Keratinocyte (primary cell): ENCODE data around the gene TPM1. TPM values are rescaled to one million over a fixed set of nuclear protein-coding genes. Genes with fewer than 3 reads are reported as not detected.

ENCODE experiments used
- DNase-seq: peaks from one replicate; pipeline ENCODE4 v3.0.0-alpha.2; 2011; ENCODE audit warnings: low read depth, missing footprints, low spot score
- FAIRE-seq: peaks from 2 replicates; lab custom pipeline; 2011; peaks lifted over from hg19 to GRCh38; lab: Jason Lieb, UNC
- H2AFZ ChIP-seq: 2 replicates; pipeline ENCODE4 v1.6.0; 2012; ENCODE audit warnings: low read length, control low read depth, inconsistent platforms; ENCODE audit not compliant: control insufficient read depth
- H3K27ac ChIP-seq: 2 replicates; pipeline ENCODE4 v1.5.1; 2011; ENCODE audit warnings: low read length; ENCODE audit not compliant: control insufficient read depth, insufficient read depth
- H3K27me3 ChIP-seq: 3 replicates; pipeline ENCODE4 v1.6.0; 2011; ENCODE audit warnings: low read length; ENCODE audit not compliant: control insufficient read depth, insufficient read depth; ENCODE audit errors: extremely low read depth
- H3K36me3 ChIP-seq, 2 experiments: 2 replicates in 1 of 2; 3 replicates in 1 of 2; pipeline ENCODE4 v1.5.1; 2011; ENCODE audit warnings: low read length in 2 of 2, mild to moderate bottlenecking in 1 of 2; ENCODE audit not compliant: control insufficient read depth in 2 of 2, insufficient read depth in 2 of 2; ENCODE audit errors: extremely low read depth in 1 of 2
- H3K4me1 ChIP-seq: 3 replicates; pipeline ENCODE4 v1.5.1; 2011; ENCODE audit warnings: low read length; ENCODE audit not compliant: control insufficient read depth, insufficient read depth; ENCODE audit errors: extremely low read depth
- H3K4me2 ChIP-seq: 3 replicates; pipeline ENCODE4 v1.6.0; 2011; ENCODE audit warnings: low read depth, low read length; ENCODE audit not compliant: control insufficient read depth, insufficient read depth; ENCODE audit errors: extremely low read depth
- H3K4me3 ChIP-seq, 3 experiments: fragments of 200-600 bp in 1 of 3; sonication (generic) in 1 of 3; 2 replicates in 2 of 3; 3 replicates in 1 of 3; pipeline ENCODE4 v1.5.1; 2011 to 2016; ENCODE audit warnings: low read length in 3 of 3, mild to moderate bottlenecking in 3 of 3, control low read depth in 2 of 3, inconsistent platforms in 1 of 3, low read depth in 1 of 3, mixed read lengths in 1 of 3, mixed run types in 1 of 3, moderate library complexity in 1 of 3; ENCODE audit not compliant: control insufficient read depth in 2 of 3, insufficient read depth in 2 of 3; ENCODE audit errors: extremely low read depth in 1 of 3
- H3K79me2 ChIP-seq: 2 replicates; pipeline ENCODE4 v1.6.0; 2012; ENCODE audit warnings: low read length; ENCODE audit not compliant: control insufficient read depth, insufficient read depth
- H3K9ac ChIP-seq: 3 replicates; pipeline ENCODE4 v1.6.0; 2011; ENCODE audit warnings: low read length; ENCODE audit not compliant: control insufficient read depth, insufficient read depth; ENCODE audit errors: extremely low read depth
- H3K9me1 ChIP-seq: 3 replicates; pipeline ENCODE4 v1.6.0; 2011; ENCODE audit warnings: low read length; ENCODE audit not compliant: control insufficient read depth, insufficient read depth; ENCODE audit errors: extremely low read depth
- H3K9me3 ChIP-seq: 2 replicates; pipeline ENCODE4 v1.5.1; 2012; ENCODE audit warnings: low read depth, low read length; ENCODE audit not compliant: control insufficient read depth
- H4K20me1 ChIP-seq: 3 replicates; pipeline ENCODE4 v1.6.0; 2011; ENCODE audit warnings: low read length; ENCODE audit not compliant: control insufficient read depth, insufficient read depth; ENCODE audit errors: extremely low read depth
- CTCF ChIP-seq, 3 experiments: IDR thresholded peaks in 1 of 3; conservative IDR thresholded peaks in 1 of 3; optimal IDR thresholded peaks in 1 of 3; 2 replicates in 2 of 3; 3 replicates in 1 of 3; pipeline versions ENCODE3 to v1.5.1; 2011; ENCODE audit warnings: low read length in 3 of 3, mild to moderate bottlenecking in 3 of 3, moderate library complexity in 2 of 3, control low read depth in 1 of 3, inconsistent platforms in 1 of 3; ENCODE audit not compliant: insufficient read depth in 2 of 3; ENCODE audit errors: extremely low read depth in 1 of 3
- EZH2 ChIP-seq: IDR thresholded peaks from one replicate; pipeline ENCODE4 v1.6.1; 2012; ENCODE audit warnings: inconsistent platforms, mild to moderate bottlenecking, low read length, moderate library complexity
- dilution Hi-C: fragments of 300-500 bp; cut with MboI; formaldehyde crosslinking; loops from one replicate; pipeline ENCODE4 v1.7.0; 2020; ENCODE audit warnings: low sequenced_read_pairs; ENCODE audit not compliant: extremely low pct_ligation_motif_present
- polyA plus RNA-seq, 5 experiments: library from polyadenylated mRNA; depleted of rRNA in 3 of 5; stranded (reverse) in 3 of 5; stranded (forward) in 1 of 5; unstranded in 1 of 5; fragments of >200 nt; gene quantifications; 1 replicate in 1 of 5; 2 replicates in 3 of 5; 3 replicates in 1 of 5; pipeline versions ENCODE4 v1.2.1 to v1.2.3, GENCODE V29; 2011 to 2012; ENCODE audit warnings: missing spikeins in 2 of 5, low read depth in 1 of 5, low replicate concordance in 1 of 5

The TPM1 gene
- polyA plus RNA-seq, 1 donor (not counting 4 experiments of a cell fraction or from before 2014, with no cell fraction given) = 370 TPM

- Histone ChIP-seq H3K36me3 (peaks cover 36 to 52% of the 10 kb centered on the region in 2 experiments), H3K9ac (no peak overlapping the region), H4K20me1 (no peaks in the 10 kb centered on the region), H3K4me2 (no peak overlapping the region), H3K79me2 (peaks cover 16% of the 10 kb centered on the region), H3K27me3 (no peaks in the 10 kb centered on the region), H3K4me3 (no peak overlapping the region), H3K4me1 (peaks cover 2% of the 10 kb centered on the region), H3K9me1 (peaks cover 3% of the 10 kb centered on the region), H2AFZ (no peak overlapping the region), H3K9me3 (no peaks in the 10 kb centered on the region), H3K27ac (no peak overlapping the region)
- DNase-seq = no peak
- no peak for TF ChIP-seq EZH2
- no peak for TF ChIP-seq CTCF (optimal IDR thresholded peaks at IDR 0.05 in 1 of 3, IDR thresholded peaks at IDR 0.05 in 1 of 3, conservative IDR thresholded peaks at IDR 0.05 in 1 of 3; ENCODE audit: extremely low read depth in 1 of 3, insufficient read depth in 2 of 3, low read length in 3 of 3)
- FAIRE-seq = no peak
- dilution Hi-C loops = no loop called here
These were observed 15.2 kb downstream of the TPM1 start for GRCh38 chr15:63057468-63058345.

- dilution Hi-C loops = no loop called here
These were observed 16.5 kb downstream of the TPM1 start for GRCh38 chr15:63059075-63059474.

More at GRCh38 chr15:63059075-63059474, 16.5 kb downstream of the TPM1 start:
- no peak overlapping the region for H3K27ac ChIP-seq
- no peaks in the 10 kb centered on the region for H4K20me1 ChIP-seq
- DNase-seq (no peak), FAIRE-seq (no peak)
- H2AFZ ChIP-seq = no peak overlapping the region
- no peak overlapping the region for H3K4me2 ChIP-seq
- TF ChIP-seq CTCF (optimal IDR thresholded peaks at IDR 0.05 in 1 of 3, IDR thresholded peaks at IDR 0.05 in 1 of 3, conservative IDR thresholded peaks at IDR 0.05 in 1 of 3; ENCODE audit: extremely low read depth in 1 of 3, insufficient read depth in 2 of 3, low read length in 3 of 3) (no peak), EZH2 (no peak)
- no peaks in the 10 kb centered on the region for H3K9me3 ChIP-seq
- H3K27me3 ChIP-seq = no peaks in the 10 kb centered on the region
- H3K36me3 ChIP-seq = peaks cover 45 to 56% of the 10 kb centered on the region in 2 experiments
- H3K9me1 ChIP-seq = no peaks in the 10 kb centered on the region
- H3K4me1 ChIP-seq = no peaks in the 10 kb centered on the region
- peaks cover 9% of the 10 kb centered on the region for H3K79me2 ChIP-seq
- no peak overlapping the region for H3K4me3 ChIP-seq
- no peak overlapping the region for H3K9ac ChIP-seq
